Activated T-helper 17 cell treated with anti-CD3 and anti-CD28 coated beads, Interleukin-2, amount 50 U/mL, for 72 hours (primary cell): ENCODE measurements around the gene TMEM181. TPM values are rescaled to one million over a fixed set of nuclear protein-coding genes. Genes with fewer than 3 reads are reported as not detected.
A peak's percentile ranks its signal among the peaks of the same experiment; 100 is the strongest.
"Not testable (repeated sequence)": the region's sequence is repeated elsewhere in the genome, so short reads cannot be mapped to it uniquely, and the experiment has no call there.

ENCODE experiments used
- ATAC-seq: fragments of 150-1000 bp; cut with Tn5 transposase; replicated peaks from 2 replicates; pipeline ENCODE4 v1.10.0; 2021; ENCODE audit warnings: mild to moderate bottlenecking, moderate library complexity
- H3K27ac Mint-ChIP-seq: one replicate; pipeline ENCODE4 v1.8.0; 2022; ENCODE audit warnings: mixed read lengths
- H3K27me3 Mint-ChIP-seq: one replicate; pipeline ENCODE4 v1.8.0; 2022; ENCODE audit warnings: mixed read lengths
- H3K36me3 Mint-ChIP-seq: one replicate; pipeline ENCODE4 v1.8.0; 2022; ENCODE audit warnings: low read depth, mild to moderate bottlenecking, mixed read lengths
- H3K4me1 Mint-ChIP-seq: one replicate; pipeline ENCODE4 v1.8.0; 2022; ENCODE audit warnings: mixed read lengths
- H3K4me3 Mint-ChIP-seq: one replicate; pipeline ENCODE4 v1.8.0; 2022; ENCODE audit warnings: mild to moderate bottlenecking, mixed read lengths
- H3K9me3 Mint-ChIP-seq: one replicate; pipeline ENCODE4 v1.8.0; 2022; ENCODE audit warnings: mixed read lengths
- total RNA-seq, 2 donors: library from RNA; stranded (reverse); gene quantifications; one replicate each; pipeline ENCODE4 v1.2.3, GENCODE V29; 2022

TMEM181 gene
- total RNA-seq, 2 donors from 2014 or later: 11.8 to 16.4 TPM

- no peaks in the 10 kb centered on the region for H3K9me3 Mint-ChIP-seq
- peak overlapping the region; percentile 97 for H3K27ac Mint-ChIP-seq
- H3K27me3 Mint-ChIP-seq: no peaks in the 10 kb centered on the region
- H3K4me1 Mint-ChIP-seq: peaks cover 34% of the 10 kb centered on the region
- ATAC-seq: peak; percentile 36
- H3K4me3 Mint-ChIP-seq: peak overlapping the region; percentile 83
- H3K36me3 Mint-ChIP-seq: peaks cover 74% of the 10 kb centered on the region
Observed at GRCh38 chr6:158648682-158649131, 88.8 kb downstream of the TMEM181 start.

- H3K9me3 Mint-ChIP-seq: no peaks in the 10 kb centered on the region
Observed at GRCh38 chr6:158649289-158650143, 89.6 kb downstream of the TMEM181 start, which contains the start of gene SYTL3. Gene SYTL3 (plus strand): TSS chr6:158650054. CDS start chr6:158663269, 13,215 bp downstream.

GRCh38 chr6:158651981-158652737 is 92.3 kb downstream of the TMEM181 start:
- Mint-ChIP-seq H3K27ac (peak overlapping the region; percentile 97), H3K4me3 (peak overlapping the region; percentile 83), H3K36me3 (peaks cover 88% of the 10 kb centered on the region), H3K4me1 (peaks cover 43% of the 10 kb centered on the region)
- not testable (repeated sequence) for ATAC-seq, H3K9me3 Mint-ChIP-seq, H3K27me3 Mint-ChIP-seq

More at GRCh38 chr6:158649289-158650143, 89.6 kb downstream of the TMEM181 start, which contains the start of gene SYTL3:
- H3K4me1 Mint-ChIP-seq: peaks cover 39% of the 10 kb centered on the region
- peak; percentile 67 for ATAC-seq
- H3K27ac Mint-ChIP-seq: peak within 1 kb of the TSS; percentile 97
- H3K36me3 Mint-ChIP-seq: peaks cover 76% of the 10 kb centered on the region
- peak within 1 kb of the TSS; percentile 83 for H3K4me3 Mint-ChIP-seq
- H3K27me3 Mint-ChIP-seq: no peaks in the 10 kb centered on the region

GRCh38 chr6:158653577-158654354 is 93.9 kb downstream of the TMEM181 start:
- Mint-ChIP-seq H3K4me3 (peak overlapping the region; percentile 83), H3K9me3 (no peaks in the 10 kb centered on the region), H3K27ac (peak overlapping the region; percentile 95), H3K4me1 (peaks cover 31% of the 10 kb centered on the region), H3K36me3 (peaks cover 99% of the 10 kb centered on the region), H3K27me3 (no peaks in the 10 kb centered on the region)
- peak; percentile 57 for ATAC-seq

GRCh38 chr6:158654498-158654897 is 94.6 kb downstream of the TMEM181 start:
- H3K4me1 Mint-ChIP-seq: peaks cover 33% of the 10 kb centered on the region
- H3K27me3 Mint-ChIP-seq: no peaks in the 10 kb centered on the region
- peak overlapping the region; percentile 95 for H3K27ac Mint-ChIP-seq
- ATAC-seq: no peak
- peak overlapping the region; percentile 83 for H3K4me3 Mint-ChIP-seq
- H3K9me3 Mint-ChIP-seq: no peaks in the 10 kb centered on the region
- peaks cover 100% of the 10 kb centered on the region for H3K36me3 Mint-ChIP-seq

GRCh38 chr6:158654960-158655489 is 95.1 kb downstream of the TMEM181 start:
- Mint-ChIP-seq H3K9me3 (no peaks in the 10 kb centered on the region), H3K4me1 (peaks cover 34% of the 10 kb centered on the region), H3K36me3 (peaks cover 100% of the 10 kb centered on the region), H3K27me3 (no peaks in the 10 kb centered on the region), H3K27ac (peak overlapping the region; percentile 95), H3K4me3 (peak overlapping the region; percentile 83)
- no peak for ATAC-seq

- Mint-ChIP-seq H3K27ac (peak overlapping the region; percentile 95), H3K9me3 (no peaks in the 10 kb centered on the region), H3K4me1 (peaks cover 34% of the 10 kb centered on the region), H3K27me3 (no peaks in the 10 kb centered on the region), H3K4me3 (peak overlapping the region; percentile 83), H3K36me3 (peaks cover 100% of the 10 kb centered on the region)
- ATAC-seq: no peak
Observed at GRCh38 chr6:158655569-158656450, 95.9 kb downstream of the TMEM181 start.

GRCh38 chr6:158656986-158657385 is 97.1 kb downstream of the TMEM181 start:
- ATAC-seq, H3K9me3 Mint-ChIP-seq, H3K27me3 Mint-ChIP-seq: not testable (repeated sequence)
- Mint-ChIP-seq H3K4me1 (peaks cover 34% of the 10 kb centered on the region), H3K36me3 (peaks cover 100% of the 10 kb centered on the region), H3K4me3 (peak overlapping the region; percentile 83), H3K27ac (peak overlapping the region; percentile 20)

GRCh38 chr6:158660333-158660754 is 100.5 kb downstream of the TMEM181 start:
- Mint-ChIP-seq H3K27me3 (no peaks in the 10 kb centered on the region), H3K4me3 (no peak overlapping the region), H3K36me3 (peaks cover 100% of the 10 kb centered on the region), H3K9me3 (no peaks in the 10 kb centered on the region), H3K4me1 (peaks cover 21% of the 10 kb centered on the region), H3K27ac (peak overlapping the region; percentile 8)
- peak; percentile 51 for ATAC-seq

- Mint-ChIP-seq H3K4me3 (no peak overlapping the region), H3K9me3 (no peaks in the 10 kb centered on the region), H3K36me3 (peaks cover 100% of the 10 kb centered on the region), H3K27ac (no peak overlapping the region), H3K27me3 (no peaks in the 10 kb centered on the region), H3K4me1 (peaks cover 13% of the 10 kb centered on the region)
- ATAC-seq: no peak
Observed at GRCh38 chr6:158661156-158661685, 101.3 kb downstream of the TMEM181 start.

- H3K27me3 Mint-ChIP-seq: no peaks in the 10 kb centered on the region
- H3K4me1 Mint-ChIP-seq: peaks cover 23% of the 10 kb centered on the region
- ATAC-seq: no peak
- no peaks in the 10 kb centered on the region for H3K9me3 Mint-ChIP-seq
- H3K36me3 Mint-ChIP-seq: peaks cover 100% of the 10 kb centered on the region
- H3K4me3 Mint-ChIP-seq: no peak overlapping the region
- no peak overlapping the region for H3K27ac Mint-ChIP-seq
Observed at GRCh38 chr6:158662607-158662953, 102.7 kb downstream of the TMEM181 start.

GRCh38 chr6:158662954-158663624 is 103.2 kb downstream of the TMEM181 start:
- H3K27ac Mint-ChIP-seq: no peak overlapping the region
- peaks cover 99% of the 10 kb centered on the region for H3K36me3 Mint-ChIP-seq
- H3K27me3 Mint-ChIP-seq: no peaks in the 10 kb centered on the region
- no peak for ATAC-seq
- H3K4me1 Mint-ChIP-seq: peaks cover 23% of the 10 kb centered on the region
- no peak overlapping the region for H3K4me3 Mint-ChIP-seq
- H3K9me3 Mint-ChIP-seq: no peaks in the 10 kb centered on the region
